ENCODE data around the gene NOX5.

- TF ChIP-seq FOXA1 (IDR thresholded peaks at IDR 0.05) (no peak), BHLHE40 (IDR thresholded peaks at IDR 0.05; ENCODE audit: borderline replicate concordance) (no peak), ZNF384 (IDR thresholded peaks at IDR 0.05) (no peak), TARDBP (IDR thresholded peaks at IDR 0.05) (no peak), ELF4 (IDR thresholded peaks at IDR 0.05) (no peak), FOXK2 (IDR thresholded peaks at IDR 0.05) (no peak)
These were observed 86.3 kb downstream of the NOX5 start for GRCh38 chr15:69100821-69101220.

Measured in HEK293T (cell line).